NCI-H2227 (cell line): ENCODE results near the gene PYGM.

Experiments used
- DNase-seq: peaks from one replicate; lab custom pipeline; 2025; ENCODE audit not compliant: unreplicated experiment; lab: John Stamatoyannopoulos, UW

PYGM gene

GRCh38 chr11:64759722-64760719 is at the start of gene PYGM:
Gene PYGM (minus strand): TSS chr11:64759974. CDS start chr11:64759898, 76 bp downstream.
- DNase-seq, result peak; percentile 27

GRCh38 chr11:64805481-64805880 is 45.7 kb upstream of the PYGM start:
- DNase-seq, result no peak

GRCh38 chr11:64804346-64805210 is 44.8 kb upstream of the PYGM start:
- DNase-seq, result peak; percentile 33

- peak; percentile 59 for DNase-seq
These were observed 44.1 kb upstream of the PYGM start for GRCh38 chr11:64803846-64804345.

GRCh38 chr11:64803158-64803845 is 43.5 kb upstream of the PYGM start, which contains the start of gene MAP4K2:
Gene MAP4K2 (minus strand): TSS chr11:64803214. CDS start chr11:64803149, 65 bp downstream.
- DNase-seq, result peak; percentile 94

- no peak for DNase-seq
These were observed 42.8 kb upstream of the PYGM start for GRCh38 chr11:64802370-64803157.

- DNase-seq, result no peak
These were observed 42.0 kb upstream of the PYGM start for GRCh38 chr11:64801561-64802369.

- no peak for DNase-seq
These were observed 41.3 kb upstream of the PYGM start for GRCh38 chr11:64801158-64801464.

- DNase-seq, result no peak
These were observed 40.8 kb upstream of the PYGM start for GRCh38 chr11:64800303-64801157.

- DNase-seq, result peak; percentile 17
These were observed 40.0 kb upstream of the PYGM start for GRCh38 chr11:64799623-64800302.

- no peak for DNase-seq
These were observed 39.5 kb upstream of the PYGM start for GRCh38 chr11:64799256-64799622.

GRCh38 chr11:64796757-64797541 is 37.2 kb upstream of the PYGM start:
- DNase-seq, result no peak

GRCh38 chr11:64796047-64796756 is 36.4 kb upstream of the PYGM start:
- DNase-seq, result no peak

- no peak for DNase-seq
These were observed 34.8 kb upstream of the PYGM start for GRCh38 chr11:64794526-64794925.

GRCh38 chr11:64793271-64794160 is 33.7 kb upstream of the PYGM start:
- no peak for DNase-seq
